Heart right ventricle (tissue), 16 donors: ENCODE measurements around the gene NPR3. TPM values are rescaled to one million over a fixed set of nuclear protein-coding genes. Genes with fewer than 3 reads are reported as not detected.
A peak's percentile ranks its signal among the peaks of the same experiment; 100 is the strongest.

ENCODE experiments used
- ATAC-seq, 8 donors: fragments of 200-7000 bp; cut with Tn5 transposase; one replicate each; pipeline ENCODE4 v1.9.1; 2020; ENCODE audit warnings: mild to moderate bottlenecking in 8 of 8, moderate library complexity in 8 of 8, moderate number of reproducible peaks in 1 of 8
- DNase-seq, 2 donors: peaks; one replicate each; pipeline ENCODE4 v3.0.0-alpha.2; 2020
- H3K27ac ChIP-seq, 10 donors: fragments of 200-600 bp; sonication (generic) in 2 of 10; one replicate each; pipeline versions ENCODE4 v1.5.0 to v1.8.0; 2020 to 2022; ENCODE audit warnings: mild to moderate bottlenecking in 3 of 10
- H3K27me3 ChIP-seq, 7 donors: fragments of 200-600 bp; one replicate each; pipeline ENCODE4 v1.8.0; 2021 to 2022; ENCODE audit warnings: mild to moderate bottlenecking in 2 of 7
- H3K36me3 ChIP-seq, 9 donors: fragments of 200-600 bp; sonication (generic) in 1 of 9; one replicate each; pipeline versions ENCODE4 v1.5.0 to v1.8.0; 2020 to 2022; ENCODE audit warnings: mild to moderate bottlenecking in 2 of 9
- H3K4me1 ChIP-seq, 9 donors: fragments of 200-600 bp; sonication (generic) in 1 of 9; one replicate each; pipeline versions ENCODE4 v1.5.0 to v1.8.0; 2020 to 2022; ENCODE audit warnings: mild to moderate bottlenecking in 4 of 9
- H3K4me3 ChIP-seq, 10 donors: fragments of 200-600 bp; sonication (generic) in 2 of 10; one replicate each; pipeline versions ENCODE4 v1.5.0 to v1.8.0; 2020 to 2022; ENCODE audit warnings: mild to moderate bottlenecking in 7 of 10, moderate library complexity in 2 of 10
- H3K9me3 ChIP-seq, 11 donors: fragments of 200-600 bp in 10 of 11; sonication (generic) in 2 of 11; one replicate each; pipeline versions ENCODE4 v1.5.0 to v1.8.0; 2013 to 2022; ENCODE audit warnings: mild to moderate bottlenecking in 2 of 11, control low read depth in 1 of 11, moderate library complexity in 1 of 11
- WGBS, 2 donors: extraction: QIAGEN DNeasy Blood & Tissue Kit; methylation state at CpG; one replicate each; pipeline ENCODE4 v1.1.7; 2013; ENCODE audit warnings: inconsistent platforms in 1 of 2; 5-methylcytosine and 5-hydroxymethylcytosine counted together
- intact Hi-C, 10 donors: fragments of 100-400 bp; cut with DNase I; formaldehyde crosslinking; loops; one replicate each; pipeline versions ENCODE4 v1.11.1 to v1.14.2; 2022
- polyA plus RNA-seq, 2 donors: library from polyadenylated mRNA; stranded (reverse); fragments of 200-250 nt; gene quantifications; one replicate each; pipeline ENCODE4 v1.2.3, GENCODE V29; 2013
- total RNA-seq, 10 donors: library from RNA; stranded (reverse); fragmentation: NEBNext Ultra II Directional in 3 of 10; extraction: Animal tissue kit (Norgen Biotek cat#: 25700) in 3 of 10; gene quantifications; one replicate each; pipeline versions ENCODE4 v1.2.1 to v1.2.4, GENCODE V29; 2021 to 2023
- TF ChIP-seq, protein P1 (sequence below), 9 donors: fragments of 200-600 bp; sonication (generic) in 2 of 9; IDR thresholded peaks; one replicate each; pipeline versions ENCODE4 v1.5.0 to v1.8.0; 2021 to 2022; ENCODE audit warnings: antibody characterized with exemption in 9 of 9, mild to moderate bottlenecking in 5 of 9, moderate library complexity in 1 of 9
- donor health status: Arrhythmogenic right ventricular cardiomyopathy.
- donor health status: ischemic (EF 13 %, LVEDD 7.1; RV severe dilation, severe dysfunction).
- donor health status: healthy with polysubstance abuse.
- donor health status: DM: no; HTN: yes; CAD: no.
- donor health status: DM: no; HTN: no; CAD: no.
- donor health status: ischemic (EF 25% LVEDD 6.9; RV normal size, moderate dysfunction).
- donor health status: ischemic (EF 25% LVEDD 5.7; RV mildly dilated, moderate dysfunction).
- donor health status: healthy.
- donor health status: DM: yes; HTN: yes; CAD: no.
- donor health status: Ischemic cardiomyopathy.
- donor health status: ischemic (EF 35%, LVEDD 5.7; RV mildly dilated, moderate dysfunction).
- donor health status: nonischemic (EF 11% LVEDD 7.7; RV severe dilation, severe dysfunction).
- donor health status: DM: yes; HTN: yes; CAD: no.
- donor health status: PGD.
- donor health status: ischemic (EF 29% LVEDD 5.4; RV normal size, mild dysfunction).
- donor health status: nonischemic (EF 23%, LVEDD 6.1; RV moderate dilation, normal function).

NPR3 gene
- total and polyA plus RNA-seq, 12 donors, result 6.0 to 135 (median 32.3) TPM

GRCh38 chr5:32777733-32778132 lies 66.6 kb downstream of the NPR3 start:
- TF ChIP-seq, protein P1, sequence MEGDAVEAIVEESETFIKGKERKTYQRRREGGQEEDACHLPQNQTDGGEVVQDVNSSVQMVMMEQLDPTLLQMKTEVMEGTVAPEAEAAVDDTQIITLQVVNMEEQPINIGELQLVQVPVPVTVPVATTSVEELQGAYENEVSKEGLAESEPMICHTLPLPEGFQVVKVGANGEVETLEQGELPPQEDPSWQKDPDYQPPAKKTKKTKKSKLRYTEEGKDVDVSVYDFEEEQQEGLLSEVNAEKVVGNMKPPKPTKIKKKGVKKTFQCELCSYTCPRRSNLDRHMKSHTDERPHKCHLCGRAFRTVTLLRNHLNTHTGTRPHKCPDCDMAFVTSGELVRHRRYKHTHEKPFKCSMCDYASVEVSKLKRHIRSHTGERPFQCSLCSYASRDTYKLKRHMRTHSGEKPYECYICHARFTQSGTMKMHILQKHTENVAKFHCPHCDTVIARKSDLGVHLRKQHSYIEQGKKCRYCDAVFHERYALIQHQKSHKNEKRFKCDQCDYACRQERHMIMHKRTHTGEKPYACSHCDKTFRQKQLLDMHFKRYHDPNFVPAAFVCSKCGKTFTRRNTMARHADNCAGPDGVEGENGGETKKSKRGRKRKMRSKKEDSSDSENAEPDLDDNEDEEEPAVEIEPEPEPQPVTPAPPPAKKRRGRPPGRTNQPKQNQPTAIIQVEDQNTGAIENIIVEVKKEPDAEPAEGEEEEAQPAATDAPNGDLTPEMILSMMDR (IDR thresholded peaks at IDR 0.05), result no peak
- intact Hi-C loops, result no loop called here
- Histone ChIP-seq H3K4me3 (no peak overlapping the region), H3K4me1 (peaks cover 0 to 15% (median 0%) of the 10 kb centered on the region in 9 donors), H3K27ac (no peak overlapping the region), H3K9me3 (no peaks in the 10 kb centered on the region), H3K27me3 (no peaks in the 10 kb centered on the region), H3K36me3 (peaks cover 0 to 44% (median 0%) of the 10 kb centered on the region in 9 donors)
- no peak for DNase-seq
- WGBS, 2 donors, result 84 to 87% methylated on average over 2 of the region's 2 CpGs
- peak in 2 of 8 donors; percentile 31 to 35 for ATAC-seq

DNA sequence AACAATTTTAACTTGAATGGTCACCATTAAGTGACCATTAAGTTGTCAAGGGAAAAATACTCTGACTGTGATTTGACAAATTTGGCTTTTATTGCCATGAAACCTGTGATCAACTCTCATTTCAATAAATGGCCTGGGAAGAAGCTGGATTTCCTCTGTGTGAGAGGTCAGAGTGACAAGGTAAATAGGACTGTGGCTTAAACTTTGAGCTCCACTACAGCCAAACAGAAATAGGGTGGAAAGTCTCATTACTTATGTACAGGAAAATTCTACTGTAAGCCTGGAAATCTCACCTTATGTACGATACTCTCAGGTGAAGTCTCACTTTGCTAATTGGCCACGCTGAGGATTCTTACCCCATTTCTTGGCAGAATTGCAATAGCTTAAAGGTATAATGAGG lies 67.3 kb downstream of the NPR3 start:
- no peaks in the 10 kb centered on the region for H3K9me3 ChIP-seq
- ATAC-seq (no peak), DNase-seq (no peak)
- intact Hi-C loops, result no loop called here
- no peak overlapping the region for H3K27ac ChIP-seq
- peaks cover 0 to 46% (median 0%) of the 10 kb centered on the region in 9 donors for H3K36me3 ChIP-seq
- TF ChIP-seq, protein P1 (IDR thresholded peaks at IDR 0.05), result no peak
- H3K27me3 ChIP-seq, result no peaks in the 10 kb centered on the region
- 94 to 97% methylated on average over 2 of the region's 2 CpGs for WGBS, 2 donors
- no peak overlapping the region for H3K4me3 ChIP-seq
- peaks cover 0 to 15% (median 0%) of the 10 kb centered on the region in 9 donors for H3K4me1 ChIP-seq

GRCh38 chr5:32779754-32780415 lies 68.8 kb downstream of the NPR3 start:
- no peak for DNase-seq
- TF ChIP-seq, protein P1 (IDR thresholded peaks at IDR 0.05), result no peak
- Histone ChIP-seq H3K4me1 (peaks cover 0 to 12% (median 0%) of the 10 kb centered on the region in 9 donors), H3K36me3 (peaks cover 0 to 47% (median 0%) of the 10 kb centered on the region in 9 donors), H3K27ac (no peak overlapping the region), H3K27me3 (no peaks in the 10 kb centered on the region), H3K9me3 (no peaks in the 10 kb centered on the region), H3K4me3 (no peak overlapping the region)
- peak in 3 of 8 donors; percentile 24 to 62 (median 48) for ATAC-seq
- WGBS, 2 donors, result 67 to 75% methylated on average over 5 of the region's 5 CpGs
- intact Hi-C loops, result no loop called here

- H3K4me3 ChIP-seq, result no peak overlapping the region
- H3K4me1 ChIP-seq, result peaks cover 0 to 12% (median 0%) of the 10 kb centered on the region in 9 donors
- H3K27me3 ChIP-seq, result no peaks in the 10 kb centered on the region
- WGBS, 2 donors, result 66 to 75% methylated on average over 10 of the region's 10 CpGs
- intact Hi-C loops, result no loop called here
- DNase-seq, result no peak
- TF ChIP-seq, protein P1 (IDR thresholded peaks at IDR 0.05), result no peak
- no peak overlapping the region for H3K27ac ChIP-seq
- H3K9me3 ChIP-seq, result no peaks in the 10 kb centered on the region
- H3K36me3 ChIP-seq, result peaks cover 0 to 48% (median 0%) of the 10 kb centered on the region in 9 donors
- no peak for ATAC-seq
Measured at GRCh38 chr5:32780508-32780919, 69.4 kb downstream of the NPR3 start.
